Fibroblast of lung (primary cell): ENCODE measurements around the gene KIF3A. TPM values are rescaled to one million over a fixed set of nuclear protein-coding genes. Genes with fewer than 3 reads are reported as not detected.

Experiments used
- DNase-seq, 2 donors: peaks; one replicate each; pipeline versions ENCODE4 v3.0.0 to v3.0.0-alpha.2; 2010; ENCODE audit warnings: low read depth in 2 of 2
- H2AFZ ChIP-seq: 2 replicates; pipeline ENCODE4 v1.5.1; 2012; ENCODE audit warnings: low read length, control low read depth, inconsistent platforms
- H3K27ac ChIP-seq: 2 replicates; pipeline ENCODE4 v1.5.1; 2011; ENCODE audit warnings: low read length, control low read depth; ENCODE audit not compliant: insufficient read depth
- H3K27me3 ChIP-seq: 2 replicates; pipeline ENCODE4 v1.5.1; 2011; ENCODE audit warnings: mild to moderate bottlenecking, low read length; ENCODE audit not compliant: control insufficient read depth, insufficient read depth
- H3K36me3 ChIP-seq: 2 replicates; pipeline ENCODE4 v1.5.1; 2011; ENCODE audit warnings: low read length; ENCODE audit not compliant: control insufficient read depth, insufficient read depth
- H3K4me1 ChIP-seq: 2 replicates; pipeline ENCODE4 v1.5.1; 2011; ENCODE audit warnings: low read length; ENCODE audit not compliant: control insufficient read depth, insufficient read depth; ENCODE audit errors: extremely low read depth
- H3K4me2 ChIP-seq: 2 replicates; pipeline ENCODE4 v1.5.1; 2011; ENCODE audit warnings: low read length, control low read depth; ENCODE audit not compliant: insufficient read depth; ENCODE audit errors: extremely low read depth
- H3K4me3 ChIP-seq, 4 experiments: fragments of 200-600 bp in 1 of 4; sonication (generic) in 1 of 4; replicated peaks in 1 of 4; 2 replicates each; pipeline ENCODE4 v1.5.1; 2011 to 2016; ENCODE audit warnings: low read length in 4 of 4, low read depth in 3 of 4, mild to moderate bottlenecking in 3 of 4, control low read depth in 2 of 4, inconsistent platforms in 1 of 4, mixed read lengths in 1 of 4; ENCODE audit not compliant: insufficient read depth in 1 of 4; ENCODE audit errors: control extremely low read depth in 1 of 4
- H3K79me2 ChIP-seq: 2 replicates; pipeline ENCODE4 v1.5.1; 2012; ENCODE audit warnings: mild to moderate bottlenecking, low read length, inconsistent platforms; ENCODE audit not compliant: control insufficient read depth, insufficient read depth
- H3K9ac ChIP-seq: 2 replicates; pipeline ENCODE4 v1.5.1; 2011; ENCODE audit warnings: mild to moderate bottlenecking, low read length, control low read depth; ENCODE audit not compliant: insufficient read depth
- H3K9me3 ChIP-seq: 2 replicates; pipeline ENCODE4 v1.5.1; 2012; ENCODE audit warnings: low read depth, low read length; ENCODE audit not compliant: control insufficient read depth, insufficient read depth
- H4K20me1 ChIP-seq: 2 replicates; pipeline ENCODE4 v1.5.1; 2011; ENCODE audit warnings: low read length; ENCODE audit not compliant: control insufficient read depth, insufficient read depth; ENCODE audit errors: extremely low read depth
- CTCF ChIP-seq, 2 donors: IDR thresholded peaks in 1 of 2; conservative IDR thresholded peaks in 1 of 2; 1 replicate in 1 of 2; 2 replicates in 1 of 2; pipeline ENCODE4 v1.5.1; 2011 to 2012; ENCODE audit warnings: low read length in 2 of 2, control low read depth in 1 of 2, inconsistent platforms in 1 of 2, low read depth in 1 of 2, mild to moderate bottlenecking in 1 of 2
- EZH2 ChIP-seq: IDR thresholded peaks from 2 replicates; pipeline ENCODE4 v1.5.1; 2012; ENCODE audit warnings: low read length, control low read depth, mild to moderate bottlenecking; ENCODE audit errors: missing control alignments
- polyA plus RNA-seq, 2 donors: library from polyadenylated mRNA; depleted of rRNA in 1 of 2; stranded (reverse) in 1 of 2; unstranded in 1 of 2; fragments of >200 nt; gene quantifications; 2 replicates each; pipeline ENCODE4 v1.2.1, GENCODE V29; 2011 to 2012; ENCODE audit warnings: missing spikeins in 1 of 2
- total RNA-seq: library from RNA; depleted of rRNA; stranded (reverse); fragments of >200 nt; gene quantifications from 2 replicates; pipeline ENCODE4 v1.2.1, GENCODE V29; 2014

The KIF3A gene
- total and polyA plus RNA-seq, 2 donors (not counting 1 experiment from before 2014, with no cell fraction given) = 8.8 to 11.2 TPM

GRCh38 chr5:132725745-132726144, 11.6 kb downstream of the KIF3A start:
- H3K27ac ChIP-seq = no peak overlapping the region
- H3K4me3 ChIP-seq = no peak overlapping the region
- no peaks in the 10 kb centered on the region for H3K4me1 ChIP-seq
- no peaks in the 10 kb centered on the region for H3K79me2 ChIP-seq
- no peak for TF ChIP-seq EZH2
- no peak for TF ChIP-seq CTCF (conservative IDR thresholded peaks at IDR 0.05 in 1 of 2, IDR thresholded peaks at IDR 0.05 in 1 of 2; ENCODE audit: low read depth in 1 of 2, low read length in 2 of 2)
- H3K9me3 ChIP-seq = no peaks in the 10 kb centered on the region
- no peaks in the 10 kb centered on the region for H4K20me1 ChIP-seq
- H3K4me2 ChIP-seq = no peak overlapping the region
- no peak overlapping the region for H3K9ac ChIP-seq
- no peak for DNase-seq
- H2AFZ ChIP-seq = no peak overlapping the region
- peaks cover 2% of the 10 kb centered on the region for H3K36me3 ChIP-seq
- no peaks in the 10 kb centered on the region for H3K27me3 ChIP-seq

- H4K20me1 ChIP-seq = no peaks in the 10 kb centered on the region
- H3K4me3 ChIP-seq = no peak overlapping the region
- H3K79me2 ChIP-seq = no peaks in the 10 kb centered on the region
- no peaks in the 10 kb centered on the region for H3K36me3 ChIP-seq
- TF ChIP-seq EZH2 (no peak), CTCF (conservative IDR thresholded peaks at IDR 0.05 in 1 of 2, IDR thresholded peaks at IDR 0.05 in 1 of 2; ENCODE audit: low read depth in 1 of 2, low read length in 2 of 2) (no peak)
- DNase-seq = no peak
- H3K4me1 ChIP-seq = no peaks in the 10 kb centered on the region
- H2AFZ ChIP-seq = no peak overlapping the region
- no peak overlapping the region for H3K4me2 ChIP-seq
- H3K27me3 ChIP-seq = no peaks in the 10 kb centered on the region
- H3K27ac ChIP-seq = no peak overlapping the region
- no peaks in the 10 kb centered on the region for H3K9me3 ChIP-seq
- H3K9ac ChIP-seq = no peak overlapping the region
These were observed 18.6 kb downstream of the KIF3A start for GRCh38 chr5:132718544-132719312.

- H3K79me2 ChIP-seq = no peaks in the 10 kb centered on the region
- H3K9me3 ChIP-seq = no peaks in the 10 kb centered on the region
- H3K9ac ChIP-seq = no peak overlapping the region
- H3K4me2 ChIP-seq = no peak overlapping the region
- no peak overlapping the region for H3K27ac ChIP-seq
- H4K20me1 ChIP-seq = no peaks in the 10 kb centered on the region
- no peak overlapping the region for H2AFZ ChIP-seq
- H3K4me1 ChIP-seq = no peaks in the 10 kb centered on the region
- H3K27me3 ChIP-seq = no peaks in the 10 kb centered on the region
- DNase-seq = peak; percentile 4 to 43
- TF ChIP-seq EZH2 (no peak), CTCF (conservative IDR thresholded peaks at IDR 0.05 in 1 of 2, IDR thresholded peaks at IDR 0.05 in 1 of 2; ENCODE audit: low read depth in 1 of 2, low read length in 2 of 2) (peak in 1 of 2 donors; percentile 31)
- no peaks in the 10 kb centered on the region for H3K36me3 ChIP-seq
- H3K4me3 ChIP-seq = no peak overlapping the region
These were observed 22.7 kb downstream of the KIF3A start for GRCh38 chr5:132714456-132715307.
